Mucosa of descending colon (tissue), 3 donors: Measurements from ENCODE around the gene SLC9C2. TPM values are rescaled to one million over a fixed set of nuclear protein-coding genes. Genes with fewer than 3 reads are reported as not detected.

Experiments
- ATAC-seq: fragments of 200-7000 bp; cut with Tn5 transposase; one replicate; pipeline ENCODE4 v1.9.1; 2020; ENCODE audit warnings: mild to moderate bottlenecking, moderate library complexity
- DNase-seq, 3 donors: peaks; one replicate each; pipeline ENCODE4 v3.0.0-alpha.2; 2020
- H3K36me3 ChIP-seq: fragments of 200-600 bp; one replicate; pipeline ENCODE4 v1.8.0; 2021; ENCODE audit warnings: low read depth, mild to moderate bottlenecking
- H3K4me1 ChIP-seq: fragments of 200-600 bp; one replicate; pipeline ENCODE4 v1.8.0; 2021; ENCODE audit warnings: low read depth, mild to moderate bottlenecking
- H3K4me3 ChIP-seq: fragments of 200-600 bp; one replicate; pipeline ENCODE4 v1.8.0; 2021; ENCODE audit warnings: mild to moderate bottlenecking
- H3K9me3 ChIP-seq: fragments of 200-600 bp; one replicate; pipeline ENCODE4 v1.8.0; 2021; ENCODE audit warnings: mild to moderate bottlenecking
- intact Hi-C, 2 donors: fragments of 100-400 bp; cut with DNase I in 1 of 2; cut with micrococcal nuclease in 1 of 2; formaldehyde crosslinking; loops; one replicate each; pipeline versions ENCODE4 v1.11.0 to v1.11.1; 2022; cut with DNase I, micrococcal nuclease
- total RNA-seq, 3 donors: library from RNA; stranded (reverse); fragmentation: NEBNext Ultra II Directional in 2 of 3; extraction: Animal tissue kit (Norgen Biotek cat#: 25700) in 2 of 3; gene quantifications; one replicate each; pipeline versions ENCODE4 v1.2.1 to v1.2.4, GENCODE V29; 2021 to 2023
- TF ChIP-seq, protein P1 (sequence below): fragments of 200-600 bp; IDR thresholded peaks from one replicate; pipeline ENCODE4 v1.8.0; 2022; ENCODE audit warnings: antibody characterized with exemption, mild to moderate bottlenecking
- donor health status: DM: no; HTN: no; CAD: no; lungs with moderate emphysema.
- donor health status: DM: no; HTN: no; CAD: no.
- donor health status: DM: no; HTN: yes; CAD: no.

Gene SLC9C2
- total RNA-seq, 3 donors from 2014 or later = not detected

DNA sequence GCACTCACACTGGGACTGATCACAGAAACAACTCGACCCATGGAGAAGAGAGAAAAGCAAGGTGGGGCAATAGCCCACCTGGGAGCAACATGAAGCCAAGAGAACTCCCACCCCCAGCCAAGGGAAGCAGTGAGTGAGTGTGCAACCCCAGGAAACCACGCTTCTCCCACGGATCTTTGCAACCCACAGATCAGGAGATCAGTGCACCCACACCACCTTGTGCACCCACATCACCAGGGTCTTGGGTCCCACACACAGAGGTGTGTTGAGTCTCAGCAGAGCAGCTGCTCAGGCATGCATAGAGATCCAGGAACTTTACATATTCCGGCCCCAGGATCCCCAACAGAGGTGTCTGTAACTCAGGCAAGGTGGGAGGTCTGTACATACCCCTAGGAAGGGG is 143.0 kb downstream of the SLC9C2 start:
- DNase-seq = no peak
- Histone ChIP-seq H3K4me1 (no peaks in the 10 kb centered on the region), H3K9me3 (no peaks in the 10 kb centered on the region), H3K4me3 (no peak overlapping the region), H3K36me3 (no peaks in the 10 kb centered on the region)
- TF ChIP-seq, protein P1, sequence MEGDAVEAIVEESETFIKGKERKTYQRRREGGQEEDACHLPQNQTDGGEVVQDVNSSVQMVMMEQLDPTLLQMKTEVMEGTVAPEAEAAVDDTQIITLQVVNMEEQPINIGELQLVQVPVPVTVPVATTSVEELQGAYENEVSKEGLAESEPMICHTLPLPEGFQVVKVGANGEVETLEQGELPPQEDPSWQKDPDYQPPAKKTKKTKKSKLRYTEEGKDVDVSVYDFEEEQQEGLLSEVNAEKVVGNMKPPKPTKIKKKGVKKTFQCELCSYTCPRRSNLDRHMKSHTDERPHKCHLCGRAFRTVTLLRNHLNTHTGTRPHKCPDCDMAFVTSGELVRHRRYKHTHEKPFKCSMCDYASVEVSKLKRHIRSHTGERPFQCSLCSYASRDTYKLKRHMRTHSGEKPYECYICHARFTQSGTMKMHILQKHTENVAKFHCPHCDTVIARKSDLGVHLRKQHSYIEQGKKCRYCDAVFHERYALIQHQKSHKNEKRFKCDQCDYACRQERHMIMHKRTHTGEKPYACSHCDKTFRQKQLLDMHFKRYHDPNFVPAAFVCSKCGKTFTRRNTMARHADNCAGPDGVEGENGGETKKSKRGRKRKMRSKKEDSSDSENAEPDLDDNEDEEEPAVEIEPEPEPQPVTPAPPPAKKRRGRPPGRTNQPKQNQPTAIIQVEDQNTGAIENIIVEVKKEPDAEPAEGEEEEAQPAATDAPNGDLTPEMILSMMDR = no peak
- intact Hi-C loops = no loop called here
- ATAC-seq = no peak

GRCh38 chr1:173454966-173455524 is 147.8 kb downstream of the SLC9C2 start:
- no peaks in the 10 kb centered on the region for H3K9me3 ChIP-seq
- TF ChIP-seq, protein P1 = no peak
- ATAC-seq (no peak), DNase-seq (no peak)
- H3K36me3 ChIP-seq = no peaks in the 10 kb centered on the region
- intact Hi-C loops = no loop called here
- no peak overlapping the region for H3K4me3 ChIP-seq
- no peaks in the 10 kb centered on the region for H3K4me1 ChIP-seq

DNA sequence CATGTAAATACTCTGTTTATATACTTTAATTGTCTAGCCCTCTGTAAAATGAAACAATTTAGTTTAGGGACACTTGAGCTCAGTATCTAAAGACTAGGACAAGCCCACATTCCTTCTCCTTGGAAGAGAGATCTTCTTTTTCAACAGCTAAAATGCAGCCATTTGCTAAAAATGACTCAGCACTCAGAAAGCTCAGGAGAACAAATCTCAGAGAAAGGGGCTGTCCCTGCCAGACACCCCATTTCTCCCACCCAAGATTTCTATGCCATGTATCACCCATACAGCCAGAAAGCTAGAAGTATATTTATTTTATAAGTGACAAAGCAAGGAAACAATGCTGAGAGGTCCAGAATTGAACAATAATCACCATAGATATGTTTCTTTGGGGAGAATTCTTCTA is 148.9 kb downstream of the SLC9C2 start:
- Histone ChIP-seq H3K4me3 (no peak overlapping the region), H3K9me3 (no peaks in the 10 kb centered on the region), H3K36me3 (no peaks in the 10 kb centered on the region), H3K4me1 (no peaks in the 10 kb centered on the region)
- intact Hi-C loops = no loop called here
- ATAC-seq (no peak), DNase-seq (no peak)
- TF ChIP-seq, protein P1 = no peak

- DNase-seq = no peak
- no peaks in the 10 kb centered on the region for H3K4me1 ChIP-seq
- no peaks in the 10 kb centered on the region for H3K9me3 ChIP-seq
- TF ChIP-seq, protein P1 = no peak
- ATAC-seq = no peak
- intact Hi-C loops = no loop called here
- no peaks in the 10 kb centered on the region for H3K36me3 ChIP-seq
- no peak overlapping the region for H3K4me3 ChIP-seq
Measured at GRCh38 chr1:173451981-173452380, 150.9 kb downstream of the SLC9C2 start.

Other genes with a start within 250 kb of the SLC9C2 start
- gene PRDX6, start 125.7 kb downstream of the SLC9C2 start, total RNA-seq = 100 to 1,000 TPM; 398 to 884 (median 511) TPM
- gene TEX50, start 32.3 kb upstream of the SLC9C2 start, total RNA-seq = not detected
- 1 to 10 TPM in 2 of 3 donors, under 1 TPM in 1; 0.55 to 2.1 (median 1.1) TPM for gene ANKRD45, start 66.8 kb upstream of the SLC9C2 start, total RNA-seq
- gene KLHL20, start 111.9 kb upstream of the SLC9C2 start, total RNA-seq = 10 to 100 TPM; 18.3 to 34.8 (median 25.1) TPM
- gene DARS2, start 221.6 kb upstream of the SLC9C2 start, total RNA-seq = 10 to 100 TPM; 15.2 to 29.4 (median 21.6) TPM
- 1 to 10 TPM; 6.5 to 8.3 (median 6.7) TPM for gene CENPL, start 221.8 kb upstream of the SLC9C2 start, total RNA-seq